Measurements from ENCODE around the gene C22orf31.

Gene C22orf31

DNA sequence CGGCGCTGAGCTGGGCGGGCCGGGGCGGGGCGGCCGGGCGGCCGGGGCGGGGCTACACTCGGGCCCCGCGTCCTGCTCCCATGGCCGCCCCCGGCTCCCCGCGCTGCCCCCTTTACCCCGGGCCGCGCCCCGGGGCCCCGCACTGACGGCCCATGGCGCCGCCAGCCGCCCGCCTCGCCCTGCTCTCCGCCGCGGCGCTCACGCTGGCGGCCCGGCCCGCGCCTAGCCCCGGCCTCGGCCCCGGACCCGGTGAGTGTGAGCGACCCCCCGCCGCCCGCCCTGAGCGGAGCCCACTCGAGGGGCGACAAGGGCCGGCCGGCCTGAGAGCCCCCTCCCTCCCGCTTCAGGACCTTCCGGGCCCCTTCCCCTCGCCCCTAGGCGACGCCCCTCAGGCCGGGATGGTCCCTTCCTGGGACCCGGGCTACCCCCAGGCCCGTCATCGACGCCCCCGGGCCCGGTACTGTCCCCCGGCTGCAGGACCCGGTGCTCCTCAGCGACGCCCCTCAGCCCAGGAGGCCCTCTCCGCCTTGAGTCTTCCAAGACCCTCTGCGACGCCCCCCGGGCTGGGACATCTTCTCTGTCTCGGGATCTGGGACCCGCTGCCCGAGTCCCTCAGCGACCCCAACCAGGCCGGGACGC is 11.5 kb upstream of the C22orf31 start, which contains the start of gene KREMEN1:
Gene KREMEN1, plus strand, starts transcription at position 57 of the 639 bp plus-strand sequence. Its CDS starts 96 bp downstream, at position 153.
- H3K9me3 ChIP-seq, result no peaks in the 10 kb centered on the region; the same call in 1 of the 2 replicates
- H3K27me3 ChIP-seq, result peaks cover 77% of the 10 kb centered on the region
- H3K27ac ChIP-seq, result no peak within 1 kb of the TSS
- no peak for TF ChIP-seq Cebpa-rat (IDR thresholded peaks at IDR 0.05)
- peaks cover 40% of the 10 kb centered on the region for H4K20me1 ChIP-seq
- peaks cover 23% of the 10 kb centered on the region for H3K4me1 ChIP-seq
- H3K9ac ChIP-seq, result peak within 1 kb of the TSS; percentile 55
- H3K36me3 ChIP-seq, result no peaks in the 10 kb centered on the region
- peak within 1 kb of the TSS; percentile 70 for H3K4me3 ChIP-seq
- H3K4me2 ChIP-seq, result peak within 1 kb of the TSS; percentile 96

DNA sequence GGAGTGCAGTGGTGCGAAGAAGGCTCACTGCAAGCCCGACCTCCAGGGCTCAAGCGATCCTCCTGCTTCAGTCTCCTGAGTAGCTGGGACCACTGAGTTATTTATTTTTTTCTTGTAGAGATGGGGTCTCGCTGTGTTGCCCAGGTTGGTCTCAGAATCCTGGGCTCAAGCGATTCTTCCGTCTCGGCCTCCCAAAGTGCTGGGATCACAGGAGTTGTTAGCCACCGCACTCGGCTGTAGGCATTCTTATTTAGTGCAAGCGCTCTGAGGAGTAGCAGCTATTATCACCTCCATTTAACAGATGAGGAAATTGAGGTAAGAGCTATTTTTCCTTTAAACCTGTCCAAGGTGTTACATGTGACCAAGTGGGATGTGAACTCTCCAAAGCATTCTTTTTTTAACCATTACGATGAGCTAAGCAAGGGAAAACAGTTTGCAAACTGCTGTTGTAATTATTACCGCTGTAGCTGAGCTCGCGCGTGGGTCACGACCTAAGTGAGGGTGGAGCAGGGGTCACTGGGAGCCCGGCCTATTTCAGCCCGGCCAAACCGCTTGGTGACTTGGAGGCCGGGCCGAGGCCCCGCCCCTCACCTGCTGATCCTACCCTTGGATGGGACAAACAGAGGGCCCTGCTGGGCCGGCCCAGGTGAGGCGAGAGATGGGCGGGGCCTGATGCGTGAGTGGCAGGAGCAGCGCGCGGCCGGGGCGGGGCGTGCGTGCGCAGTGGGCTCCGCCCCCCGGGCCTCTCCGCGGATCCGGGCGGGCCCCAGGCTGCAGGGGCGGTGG is 10.8 kb upstream of the C22orf31 start:
- H3K9me3 ChIP-seq, result no peaks in the 10 kb centered on the region; the same call in 1 of the 2 replicates
- H3K4me1 ChIP-seq, result peaks cover 23% of the 10 kb centered on the region
- H3K9ac ChIP-seq, result no peak overlapping the region
- H3K4me2 ChIP-seq, result peak overlapping the region; percentile 96
- H3K4me3 ChIP-seq, result peak overlapping the region; percentile 70
- no peak for TF ChIP-seq Cebpa-rat (IDR thresholded peaks at IDR 0.05)
- H3K36me3 ChIP-seq, result no peaks in the 10 kb centered on the region
- H3K27me3 ChIP-seq, result peaks cover 77% of the 10 kb centered on the region
- peaks cover 40% of the 10 kb centered on the region for H4K20me1 ChIP-seq
- H3K27ac ChIP-seq, result no peak overlapping the region

DNA sequence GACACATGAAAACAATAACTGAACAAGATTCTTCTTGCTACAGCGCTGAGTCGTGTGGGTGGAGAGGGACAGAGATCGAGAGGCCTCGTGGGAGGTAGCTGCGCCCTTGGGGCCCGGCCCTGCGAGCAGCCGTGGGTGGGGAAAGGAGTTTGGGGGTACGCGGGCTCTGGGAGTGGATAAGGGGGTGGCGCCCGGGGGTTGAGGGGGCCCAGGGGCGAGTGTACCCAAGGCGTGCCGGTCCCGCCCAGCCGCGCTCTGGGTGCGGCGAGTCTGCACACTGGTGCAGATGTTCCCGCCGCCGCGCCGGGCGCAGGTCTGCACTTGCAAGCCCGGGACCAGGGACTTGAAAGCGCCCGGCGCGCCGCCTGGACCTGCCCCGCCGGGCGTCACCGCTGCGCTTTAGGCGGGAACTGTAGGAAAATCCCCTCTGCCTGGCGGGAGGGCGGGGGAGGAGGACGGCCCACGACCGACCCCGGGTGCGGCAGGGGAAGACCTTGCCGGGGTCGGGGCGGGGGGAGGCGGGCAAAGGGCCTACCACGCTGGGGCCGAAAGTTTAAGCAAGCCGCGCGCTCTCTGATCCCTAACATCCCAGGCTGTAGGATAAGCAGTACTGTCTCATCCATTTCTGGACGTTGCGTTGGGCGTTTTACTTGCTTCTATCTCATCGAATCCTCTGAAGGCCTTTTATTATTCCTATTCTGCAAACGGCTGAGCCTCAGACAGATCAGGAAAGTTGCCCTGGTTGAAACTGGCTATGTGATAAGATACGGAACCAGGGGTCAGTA is 9.8 kb upstream of the C22orf31 start:
- Histone ChIP-seq H4K20me1 (peaks cover 40% of the 10 kb centered on the region), H3K9ac (no peak overlapping the region), H3K4me3 (peak overlapping the region; percentile 70), H3K27me3 (peaks cover 77% of the 10 kb centered on the region), H3K4me1 (peaks cover 27% of the 10 kb centered on the region), H3K36me3 (no peaks in the 10 kb centered on the region), H3K9me3 (no peaks in the 10 kb centered on the region; the same call in 1 of the 2 replicates), H3K4me2 (peak overlapping the region; percentile 96), H3K27ac (no peak overlapping the region)
- no peak for TF ChIP-seq Cebpa-rat (IDR thresholded peaks at IDR 0.05)

DNA sequence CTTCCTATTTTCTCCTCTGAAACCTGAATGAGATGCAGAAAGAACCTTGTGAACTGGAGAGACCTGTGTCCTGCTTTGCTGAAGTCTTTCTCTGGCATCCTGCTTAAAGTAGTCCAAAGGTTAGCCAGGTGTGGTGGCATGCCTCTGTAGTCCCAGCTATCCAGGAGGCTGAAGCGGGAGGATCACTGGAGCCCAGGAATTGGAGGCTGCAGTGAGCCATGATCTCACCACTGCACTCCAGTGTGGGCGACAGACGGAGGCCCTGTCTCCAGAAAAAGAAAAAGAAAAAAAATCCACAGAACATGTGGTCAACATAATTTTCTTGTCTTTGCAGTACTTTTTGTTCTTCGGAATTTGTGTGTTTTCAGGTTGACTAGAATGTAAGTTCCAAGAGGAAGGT is 8.9 kb upstream of the C22orf31 start:
- peaks cover 67% of the 10 kb centered on the region for H3K27me3 ChIP-seq
- no peak overlapping the region for H3K4me2 ChIP-seq

DNA sequence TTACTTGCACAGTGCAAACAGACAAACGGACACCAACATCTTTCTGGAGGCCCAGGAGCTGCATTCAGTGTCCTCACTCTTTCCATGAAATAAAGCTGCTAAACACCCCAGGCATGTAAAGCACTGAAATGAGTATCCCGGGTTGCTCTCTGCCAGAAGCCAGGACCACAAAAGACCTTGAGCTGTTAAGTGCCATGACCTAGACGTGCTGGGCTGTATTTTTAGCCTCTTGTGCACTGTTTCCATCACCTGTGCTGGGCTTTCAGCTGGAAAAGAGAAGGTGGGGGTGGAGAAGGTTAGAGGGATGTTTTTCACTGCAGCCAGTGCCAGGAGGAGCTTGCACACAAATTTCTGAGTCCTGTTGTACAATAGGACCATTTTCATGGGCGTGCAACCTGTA is 7.8 kb upstream of the C22orf31 start:
- no peak for TF ChIP-seq Cebpa-rat (IDR thresholded peaks at IDR 0.05)
- no peaks in the 10 kb centered on the region; the same call in 1 of the 2 replicates for H3K9me3 ChIP-seq
- peaks cover 41% of the 10 kb centered on the region for H3K4me1 ChIP-seq
- peaks cover 57% of the 10 kb centered on the region for H3K27me3 ChIP-seq
- H4K20me1 ChIP-seq, result peaks cover 40% of the 10 kb centered on the region
- H3K4me2 ChIP-seq, result no peak overlapping the region
- no peak overlapping the region for H3K4me3 ChIP-seq
- no peak overlapping the region for H3K27ac ChIP-seq
- no peak overlapping the region for H3K9ac ChIP-seq
- no peaks in the 10 kb centered on the region for H3K36me3 ChIP-seq

More for the DNA sequence above, 8.9 kb upstream of the C22orf31 start:
- Histone ChIP-seq H3K27ac (no peak overlapping the region), H3K9me3 (no peaks in the 10 kb centered on the region; the same call in 1 of the 2 replicates), H3K9ac (no peak overlapping the region), H3K36me3 (no peaks in the 10 kb centered on the region), H3K4me1 (peaks cover 37% of the 10 kb centered on the region), H3K4me3 (no peak overlapping the region), H4K20me1 (peaks cover 40% of the 10 kb centered on the region)
- no peak for TF ChIP-seq Cebpa-rat (IDR thresholded peaks at IDR 0.05)

DNA sequence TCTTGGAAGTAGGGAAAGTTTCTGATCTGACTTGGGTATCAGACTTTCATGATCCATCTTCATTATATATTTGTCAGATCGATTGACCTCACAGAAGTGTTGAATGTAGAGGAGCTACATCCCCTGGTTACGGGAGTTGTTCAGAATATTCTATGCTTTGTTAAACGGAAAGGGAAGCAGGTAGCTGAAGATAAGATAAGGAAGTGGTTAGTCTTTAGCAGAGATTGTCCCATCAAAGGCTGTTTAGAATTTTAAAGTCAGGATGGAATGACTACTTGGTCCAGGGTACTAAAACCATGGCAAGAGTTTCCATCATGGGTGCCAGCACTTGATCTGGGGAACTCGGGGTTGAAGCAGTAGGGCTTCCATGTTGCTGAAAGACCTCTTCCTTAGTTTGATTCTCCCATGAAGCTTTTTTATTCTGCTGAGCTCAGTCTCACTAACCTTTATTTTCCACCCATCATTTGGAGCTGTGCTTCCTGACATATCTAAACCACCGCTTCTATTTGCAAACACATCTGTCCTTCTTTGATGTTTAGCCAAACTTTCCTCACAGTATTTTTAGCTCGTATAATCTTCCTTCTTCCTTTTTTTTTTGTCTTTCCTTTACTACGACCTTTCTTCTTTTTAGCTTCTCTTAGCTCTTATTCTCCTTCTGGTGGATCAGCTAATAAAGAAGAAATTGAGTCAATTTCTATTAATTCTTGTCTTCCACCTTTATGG is 4.0 kb upstream of the C22orf31 start:
- Histone ChIP-seq H3K9me3 (no peaks in the 10 kb centered on the region), H3K9ac (no peak overlapping the region), H3K27me3 (peaks cover 19% of the 10 kb centered on the region), H3K36me3 (no peaks in the 10 kb centered on the region), H3K4me1 (peaks cover 24% of the 10 kb centered on the region), H4K20me1 (peaks cover 6% of the 10 kb centered on the region; the same call in 1 of the 2 replicates), H3K4me3 (no peak overlapping the region), H3K27ac (no peak overlapping the region), H3K4me2 (peak overlapping the region; percentile 60)
- no peak for TF ChIP-seq Cebpa-rat (IDR thresholded peaks at IDR 0.05)

DNA sequence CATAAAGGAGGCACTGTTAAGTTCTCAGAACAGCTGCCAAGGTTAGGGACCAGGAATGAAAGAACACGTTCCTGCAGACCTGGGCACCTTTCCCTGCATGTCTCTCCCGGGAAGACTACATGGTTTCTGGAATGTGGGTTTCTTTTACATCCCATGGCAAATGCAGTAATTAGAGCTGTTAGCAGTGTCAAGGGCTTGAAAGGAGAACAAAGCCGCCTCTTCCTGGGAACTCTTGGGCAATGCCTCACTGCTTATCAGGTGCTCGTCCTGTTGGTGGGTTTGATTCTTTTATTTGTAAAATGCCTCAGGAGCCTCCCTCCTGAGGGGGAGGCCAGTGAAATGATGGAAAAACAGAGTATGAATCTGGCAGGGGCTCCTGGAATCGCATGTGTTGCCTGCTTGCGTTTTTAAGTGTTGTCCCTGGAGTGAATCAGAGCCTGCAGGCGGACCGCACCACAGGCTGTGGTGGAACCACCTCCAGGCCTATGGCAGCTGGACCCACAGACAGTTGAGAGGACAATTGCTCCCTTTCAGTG is 723 bp upstream of the C22orf31 start:
- Histone ChIP-seq H3K36me3 (no peaks in the 10 kb centered on the region), H3K4me2 (no peak overlapping the region), H3K27ac (no peak overlapping the region), H3K9ac (no peak overlapping the region), H4K20me1 (no peaks in the 10 kb centered on the region), H3K27me3 (no peaks in the 10 kb centered on the region), H3K4me1 (peaks cover 24% of the 10 kb centered on the region), H3K9me3 (no peaks in the 10 kb centered on the region), H3K4me3 (no peak overlapping the region)
- no peak for TF ChIP-seq Cebpa-rat (IDR thresholded peaks at IDR 0.05)

DNA sequence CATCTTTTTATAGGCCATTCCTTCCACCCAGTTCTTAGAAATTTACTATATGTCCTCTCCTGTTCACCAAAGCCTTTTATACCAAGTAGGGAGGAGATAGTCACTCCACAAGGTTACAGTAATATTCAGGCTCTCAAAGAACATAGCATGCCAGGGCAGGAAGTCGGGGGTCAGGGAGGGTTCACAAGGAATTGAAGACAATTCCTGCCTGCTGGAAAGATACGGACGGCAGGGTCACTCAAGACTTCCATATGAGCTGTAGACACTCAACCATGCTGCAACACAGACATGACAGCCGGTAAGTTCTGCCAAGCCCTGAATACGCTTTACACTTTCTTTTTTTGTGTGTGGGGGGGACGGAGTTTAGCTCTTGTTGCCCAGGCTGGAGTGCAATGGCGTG is 700 bp downstream of the C22orf31 start:
- Histone ChIP-seq H4K20me1 (no peaks in the 10 kb centered on the region), H3K4me1 (peaks cover 19% of the 10 kb centered on the region), H3K27me3 (no peaks in the 10 kb centered on the region), H3K4me3 (no peak overlapping the region), H3K9me3 (no peaks in the 10 kb centered on the region), H3K9ac (no peak overlapping the region), H3K4me2 (peak overlapping the region; percentile 40), H3K27ac (no peak overlapping the region), H3K36me3 (no peaks in the 10 kb centered on the region)
- no peak for TF ChIP-seq Cebpa-rat (IDR thresholded peaks at IDR 0.05)
